H54 (cell line): Measurements from ENCODE around the gene PPIG.
"Not testable (repeated sequence)": the region's sequence is repeated elsewhere in the genome, so short reads cannot be mapped to it uniquely, and the experiment has no call there.

Source experiments
- DNase-seq: peaks from one replicate; pipeline ENCODE4 v3.0.0; 2011; ENCODE audit warnings: low spot score, mixed read lengths; ENCODE audit not compliant: insufficient read length
- FAIRE-seq: peaks from 3 replicates; lab custom pipeline; 2011; peaks lifted over from hg19 to GRCh38; lab: Jason Lieb, UNC
- POLR2A ChIP-seq: IDR thresholded peaks from 2 replicates; pipeline ENCODE4 v1.6.1; 2011; ENCODE audit warnings: low read depth, mild to moderate bottlenecking, low read length

Gene PPIG

GRCh38 chr2:169663247-169663646 is 79.1 kb downstream of the PPIG start:
- FAIRE-seq, result no peak
- TF ChIP-seq POLR2A, result no peak
- no peak for DNase-seq

GRCh38 chr2:169664600-169664977 is 80.4 kb downstream of the PPIG start:
- no peak for TF ChIP-seq POLR2A
- DNase-seq (no peak), FAIRE-seq (no peak)

DNA sequence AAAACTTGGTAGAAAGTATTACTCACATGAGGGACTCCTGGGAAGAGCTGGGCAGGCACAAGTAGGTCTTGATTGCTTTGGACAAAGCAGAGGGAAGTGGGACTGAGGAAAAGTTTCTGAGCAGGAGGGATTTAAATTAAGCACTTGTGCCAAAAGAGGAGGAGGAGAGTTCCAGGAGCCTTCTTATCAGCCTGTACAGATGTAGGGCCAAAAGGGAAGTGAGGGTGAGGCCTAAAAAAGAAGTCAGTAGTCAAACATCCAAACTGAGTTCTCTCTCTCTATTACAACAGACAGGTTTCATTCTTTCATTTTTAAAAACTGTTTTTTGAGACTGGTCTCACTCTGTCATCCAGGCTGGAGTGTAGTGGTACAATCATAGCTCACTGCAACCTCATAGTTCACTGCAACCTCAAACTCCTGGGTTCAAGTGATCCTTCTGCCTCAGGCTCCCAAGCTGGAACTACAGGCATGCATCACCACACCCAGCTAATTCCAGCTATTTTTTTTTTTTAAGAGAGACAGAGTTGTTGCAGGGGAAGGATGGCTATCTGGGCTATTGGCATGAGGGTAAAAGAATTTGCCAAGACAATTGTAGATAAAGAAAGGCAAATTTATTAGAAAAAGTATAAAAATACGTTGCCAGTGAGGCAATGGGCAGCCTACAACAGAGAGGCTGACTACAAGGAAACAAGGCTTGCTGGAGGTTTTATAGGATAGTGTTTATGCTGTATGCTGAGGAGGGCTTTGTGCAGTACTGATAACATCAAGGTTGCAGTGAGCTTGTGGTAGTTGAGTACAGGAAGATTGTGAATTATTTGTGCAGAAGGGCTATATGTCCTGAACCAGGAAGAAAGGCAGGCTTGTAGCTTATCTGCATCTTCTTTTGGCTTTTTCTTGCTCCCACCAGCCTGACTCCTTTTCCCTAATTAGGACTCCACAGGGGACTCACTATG is 81.1 kb downstream of the PPIG start:
- FAIRE-seq, result no peak
- TF ChIP-seq POLR2A, result no peak
- DNase-seq, result no peak

- FAIRE-seq, result no peak
- no peak for DNase-seq
- no peak for TF ChIP-seq POLR2A
Observed at GRCh38 chr2:169667583-169667982, 83.4 kb downstream of the PPIG start.

GRCh38 chr2:169670215-169670651 is 86.1 kb downstream of the PPIG start:
- TF ChIP-seq POLR2A, result no peak
- DNase-seq, result no peak
- FAIRE-seq, result no peak

DNA sequence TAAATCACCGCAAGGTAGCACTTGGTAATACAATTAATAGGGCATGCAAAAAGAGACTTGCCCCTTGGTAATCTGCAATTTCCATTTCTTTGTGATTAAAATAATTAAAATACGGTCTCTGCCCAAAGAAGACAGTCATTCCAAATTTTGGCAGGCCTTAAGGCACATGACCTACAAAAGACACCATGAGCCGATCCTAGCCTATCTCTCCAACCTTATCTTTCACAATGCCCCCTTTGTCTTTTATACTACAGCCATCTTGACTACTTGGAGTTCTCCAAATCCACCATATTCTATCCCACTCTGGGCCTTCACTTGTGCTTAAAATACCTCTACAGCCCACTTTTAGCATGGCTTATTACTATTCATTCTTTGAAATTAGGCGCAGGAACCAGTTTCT is 86.8 kb downstream of the PPIG start:
- FAIRE-seq (no peak), DNase-seq (no peak)
- no peak for TF ChIP-seq POLR2A

GRCh38 chr2:169672406-169672805 is 88.3 kb downstream of the PPIG start:
- no peak for TF ChIP-seq POLR2A
- FAIRE-seq (no peak), DNase-seq (no peak)

GRCh38 chr2:169673106-169673505 is 89.0 kb downstream of the PPIG start:
- no peak for FAIRE-seq

DNA sequence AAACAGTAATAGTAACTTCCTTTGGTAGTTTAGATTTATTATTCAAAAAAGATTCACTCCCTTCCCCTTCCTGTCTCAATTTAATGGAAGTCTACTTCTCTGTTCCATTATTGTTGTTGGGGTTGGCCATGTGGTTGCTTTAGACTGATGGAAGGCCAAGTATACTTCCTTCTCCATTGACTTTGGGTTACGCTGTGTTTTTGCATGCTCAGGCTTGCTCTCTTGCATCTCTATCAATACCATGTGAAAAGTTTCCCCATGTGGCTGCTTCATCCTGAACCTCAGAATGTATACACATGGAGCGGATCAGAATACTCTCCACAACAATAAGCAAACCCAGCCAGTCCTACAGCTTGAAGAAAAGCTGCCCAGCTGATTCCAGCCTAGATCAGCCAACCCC is 89.8 kb downstream of the PPIG start:
- no peak for FAIRE-seq
- no peak for DNase-seq
- no peak for TF ChIP-seq POLR2A

More at GRCh38 chr2:169673106-169673505, 89.0 kb downstream of the PPIG start:
- no peak for TF ChIP-seq POLR2A
- no peak for DNase-seq

DNA sequence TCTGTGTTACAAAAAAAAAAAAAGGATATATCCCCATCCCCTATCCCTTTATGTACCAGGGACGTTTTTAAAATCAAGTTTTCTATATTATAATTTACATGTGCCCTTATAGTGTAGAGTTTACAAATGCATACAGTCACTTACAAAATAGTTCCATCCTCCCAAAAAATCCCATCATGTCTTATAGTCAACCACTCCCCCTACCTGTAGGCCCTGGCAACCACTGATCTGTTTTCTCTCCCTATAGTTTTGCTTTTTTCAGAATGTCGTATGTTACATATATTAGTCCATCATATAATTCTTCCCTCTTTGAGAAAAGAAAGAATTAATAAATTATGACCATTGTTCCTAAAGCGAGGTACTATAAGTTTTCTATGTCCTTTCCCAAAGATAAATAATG is 92.2 kb downstream of the PPIG start:
- DNase-seq (no peak), FAIRE-seq (no peak)
- TF ChIP-seq POLR2A, result no peak

GRCh38 chr2:169676850-169677249 is 92.7 kb downstream of the PPIG start:
- FAIRE-seq, result no peak
- no peak for TF ChIP-seq POLR2A

DNA sequence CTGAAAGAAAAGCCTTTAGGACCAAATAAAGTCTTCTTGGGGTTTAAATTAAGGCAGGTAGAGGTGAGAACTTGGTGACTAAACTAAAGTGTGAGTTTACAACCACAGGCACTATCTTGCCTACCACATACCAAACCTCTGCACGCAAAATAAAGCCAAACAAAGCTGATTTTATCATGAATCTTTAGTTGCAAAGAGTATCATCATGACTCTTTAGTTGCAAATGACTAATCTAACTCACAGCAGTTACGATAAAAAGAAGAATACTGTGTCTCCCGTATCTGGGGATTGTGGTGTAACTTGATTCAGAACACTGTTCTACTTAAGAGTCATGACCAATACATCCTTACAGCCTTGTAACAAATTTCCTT is 98.9 kb downstream of the PPIG start:
- TF ChIP-seq POLR2A, result no peak
- DNase-seq, result no peak
- FAIRE-seq, result no peak

More at GRCh38 chr2:169676850-169677249, 92.7 kb downstream of the PPIG start:
- DNase-seq, result no peak

DNA sequence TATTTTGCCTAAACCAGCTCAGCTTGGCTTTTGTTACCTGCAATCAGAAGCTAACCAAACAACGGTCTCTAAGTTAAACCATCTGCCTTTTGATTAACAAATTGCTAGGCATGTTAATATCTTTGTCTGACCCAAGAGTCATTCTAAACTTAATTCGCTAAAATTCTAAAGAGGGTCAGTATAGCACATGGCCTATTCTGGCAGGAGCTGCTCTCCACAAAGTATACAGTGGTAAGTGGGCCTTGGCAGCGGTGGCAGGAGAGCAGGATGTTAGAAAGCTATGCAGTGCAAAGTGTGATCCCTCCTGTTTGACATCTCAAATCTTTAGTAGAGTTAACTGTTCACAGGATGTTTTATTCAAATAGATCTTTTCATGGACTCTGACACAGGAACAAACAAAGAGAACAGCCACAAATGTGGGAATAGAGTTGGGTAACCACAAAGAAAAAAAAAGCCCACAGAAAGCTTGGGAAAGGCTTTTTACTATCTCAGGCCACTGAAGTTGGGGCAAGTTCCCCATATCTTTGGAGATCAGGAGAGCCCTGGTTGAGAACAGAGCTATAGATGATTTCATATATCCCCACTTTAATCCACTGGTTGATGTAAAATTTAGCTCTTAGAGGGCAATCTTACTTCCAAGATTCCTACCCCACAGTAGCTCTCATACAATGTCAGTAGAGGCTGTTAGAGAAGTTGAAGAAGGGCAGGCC is 99.4 kb downstream of the PPIG start:
- no peak for DNase-seq
- TF ChIP-seq POLR2A, result no peak
- no peak for FAIRE-seq

DNA sequence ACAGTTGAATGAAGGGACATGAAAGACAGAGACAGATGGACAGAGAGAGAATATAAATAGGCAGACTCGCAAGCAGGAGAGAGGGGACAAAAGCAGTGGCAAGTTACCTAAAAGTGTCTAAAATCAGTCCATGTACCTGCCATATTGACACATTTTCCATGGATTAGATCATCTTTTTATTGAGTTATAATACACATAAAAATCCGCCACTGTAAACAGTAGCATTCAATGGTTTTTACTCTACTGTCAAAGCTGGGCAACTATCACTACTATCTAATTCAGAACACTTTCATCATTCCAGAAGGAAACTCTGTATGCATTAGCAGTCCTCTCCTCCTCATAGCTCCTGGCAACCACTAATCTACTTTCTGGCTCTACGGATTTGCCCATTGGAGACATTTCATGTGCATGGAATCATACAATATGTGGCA is 100.0 kb downstream of the PPIG start:
- FAIRE-seq (no peak), DNase-seq (no peak)
- no peak for TF ChIP-seq POLR2A

GRCh38 chr2:169684712-169685111 is 100.6 kb downstream of the PPIG start:
- FAIRE-seq, DNase-seq: not testable (repeated sequence)

GRCh38 chr2:169686825-169687224 is 102.7 kb downstream of the PPIG start:
- DNase-seq, FAIRE-seq: not testable (repeated sequence)

- DNase-seq, FAIRE-seq: not testable (repeated sequence)
Observed at GRCh38 chr2:169687943-169688342, 103.8 kb downstream of the PPIG start.
